NCI-H1436 treated with DMSO at 0.1 percent for 48 hours (cell line): ENCODE results near the gene LMTK3.
"Not testable (repeated sequence)": the region's sequence is repeated elsewhere in the genome, so short reads cannot be mapped to it uniquely, and the experiment has no call there.

Experiments
- DNase-seq: peaks from one replicate; lab custom pipeline; 2025; lab: John Stamatoyannopoulos, UW

Gene LMTK3

GRCh38 chr19:48540110-48540509 lies 28.5 kb upstream of the LMTK3 start:
- no peak for DNase-seq

DNA sequence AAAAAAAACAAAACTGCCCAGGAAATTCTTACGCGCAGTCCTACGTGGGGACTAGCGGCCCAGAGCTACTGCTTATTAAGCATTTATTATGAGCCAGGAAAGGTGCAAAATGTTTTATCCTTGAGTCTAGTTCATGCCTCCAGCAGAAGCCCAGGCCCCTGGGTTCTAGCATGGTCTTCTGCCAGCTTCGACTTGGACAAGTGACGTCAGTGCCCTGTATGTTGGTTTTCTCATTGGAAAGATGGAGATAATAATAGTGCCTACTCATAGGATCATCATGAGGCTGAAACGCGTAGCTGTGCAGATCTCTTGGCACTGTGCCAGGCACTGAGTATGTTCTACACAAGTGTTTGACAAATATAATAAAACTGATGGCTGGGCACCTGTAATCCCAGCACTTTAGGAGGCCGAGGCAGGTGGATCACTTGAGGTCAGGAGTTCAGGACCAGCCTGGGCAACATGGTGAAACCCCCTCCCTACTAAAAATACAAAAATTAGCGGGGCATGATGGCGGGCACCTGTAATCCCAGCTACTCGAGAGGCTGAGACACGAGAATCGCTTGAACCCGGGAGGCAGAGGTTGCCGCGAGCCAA lies 28.0 kb upstream of the LMTK3 start:
- DNase-seq: peak; percentile 93

DNA sequence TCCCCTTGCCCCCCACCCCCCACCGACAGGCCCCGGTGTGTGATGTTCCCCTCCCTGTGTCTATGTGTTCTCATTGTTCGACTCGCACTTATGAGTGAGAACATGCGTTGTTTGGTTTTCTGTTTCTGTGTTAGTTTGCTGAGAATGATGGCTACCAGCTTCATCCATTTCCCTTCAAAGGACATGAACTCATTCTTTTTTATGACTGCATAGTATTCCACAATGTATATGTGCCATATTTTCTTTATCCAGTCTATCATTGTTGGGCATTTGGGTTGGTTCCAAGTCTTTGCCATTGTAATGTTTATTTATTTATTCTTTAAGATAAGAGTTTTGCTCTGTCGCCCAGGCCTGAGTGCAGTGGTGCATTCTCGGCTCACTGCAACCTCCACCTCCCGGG lies 26.4 kb upstream of the LMTK3 start:
- DNase-seq: not testable (repeated sequence)

DNA sequence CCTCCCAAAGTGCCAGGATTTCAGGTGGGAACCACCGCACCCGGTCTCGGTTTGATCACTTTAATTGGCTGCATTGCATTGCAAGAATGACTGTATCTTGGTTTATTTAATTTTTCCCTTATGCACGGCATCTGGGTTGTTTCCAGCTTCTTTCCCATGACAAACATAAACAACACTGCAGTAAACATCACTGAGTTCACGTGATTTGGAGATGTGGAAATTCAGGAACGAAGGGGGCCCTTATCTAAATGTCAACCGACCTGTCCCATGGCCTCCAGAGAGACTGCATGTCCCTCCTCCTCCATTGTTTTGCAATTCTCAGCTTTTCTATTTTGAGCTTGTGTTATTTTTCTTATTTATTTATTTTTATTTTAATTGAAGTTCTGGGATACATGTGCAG lies 25.9 kb upstream of the LMTK3 start:
- no peak for DNase-seq

DNA sequence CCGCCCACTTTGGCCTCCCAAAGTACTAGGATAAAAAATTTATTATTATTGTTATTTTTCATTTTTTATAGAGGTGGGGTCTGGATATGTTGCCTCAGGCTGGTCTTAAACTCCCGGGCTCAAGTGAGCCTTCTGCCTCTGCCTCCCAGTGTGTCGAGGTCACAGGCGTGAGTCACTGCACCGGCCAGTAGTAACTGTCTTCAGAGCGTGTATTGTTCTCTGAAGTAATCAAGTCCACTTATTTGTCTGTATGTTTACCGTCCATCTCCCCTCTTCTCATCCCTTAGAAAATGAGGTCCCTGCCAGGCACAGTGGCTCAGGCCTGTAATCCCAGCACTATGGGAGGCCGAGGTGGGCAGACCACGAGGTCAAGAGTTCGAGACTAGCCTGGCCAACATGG lies 22.1 kb upstream of the LMTK3 start:
- DNase-seq: no peak

DNA sequence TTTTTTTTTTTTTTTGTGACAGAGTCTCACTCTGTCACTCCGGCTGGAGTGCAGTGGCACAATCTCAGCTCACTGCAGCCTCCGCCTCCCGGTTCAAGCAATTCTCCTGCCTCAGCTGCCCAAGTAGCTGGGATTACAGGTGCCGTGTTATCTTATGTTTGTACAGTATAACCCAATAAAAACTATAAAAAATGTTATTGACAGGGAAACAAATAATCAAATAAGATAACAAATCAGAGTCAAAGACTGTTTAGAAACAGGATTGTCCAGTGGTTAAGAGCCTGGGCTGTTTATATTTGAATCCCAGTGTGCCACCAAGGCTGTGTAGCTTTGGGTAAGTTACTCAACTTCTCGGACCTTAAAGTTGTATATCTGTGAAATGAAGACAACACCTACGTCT lies 19.1 kb upstream of the LMTK3 start:
- no peak for DNase-seq

DNA sequence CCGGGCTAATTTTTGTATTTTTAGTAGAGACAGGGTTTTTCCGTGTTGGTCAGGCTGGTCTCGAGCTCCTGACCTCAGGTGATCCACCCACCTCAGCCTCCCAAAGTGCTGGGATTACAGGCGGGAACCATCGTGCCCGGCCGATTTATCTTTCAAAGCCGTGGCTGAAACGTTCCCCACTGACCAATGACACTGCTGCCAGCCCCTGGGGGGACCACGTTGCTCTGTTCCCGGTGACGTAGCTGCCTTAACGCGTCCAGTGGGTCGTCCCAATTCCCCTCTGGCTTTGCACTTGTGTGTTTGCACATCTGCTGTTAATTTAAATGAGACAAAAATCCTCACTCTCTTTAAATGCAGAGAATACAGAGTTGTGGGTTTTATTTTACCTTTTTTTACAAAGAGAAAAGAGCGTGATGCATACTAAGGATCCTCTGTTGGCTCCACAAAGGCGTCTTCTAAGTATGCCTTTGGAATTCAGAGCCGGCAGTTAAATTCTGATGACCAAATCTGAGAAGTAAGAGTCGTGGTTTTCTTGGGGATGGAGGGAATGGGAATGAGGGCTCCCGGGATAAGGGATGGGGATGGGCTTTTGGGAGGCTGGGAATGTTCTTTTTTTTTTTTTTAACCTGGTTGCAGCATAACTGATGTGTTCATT lies 18.6 kb upstream of the LMTK3 start:
- DNase-seq: no peak

- no peak for DNase-seq
Measured at GRCh38 chr19:48529156-48529555, 17.5 kb upstream of the LMTK3 start.

- DNase-seq: no peak
Measured at GRCh38 chr19:48524732-48525131, 13.1 kb upstream of the LMTK3 start.

DNA sequence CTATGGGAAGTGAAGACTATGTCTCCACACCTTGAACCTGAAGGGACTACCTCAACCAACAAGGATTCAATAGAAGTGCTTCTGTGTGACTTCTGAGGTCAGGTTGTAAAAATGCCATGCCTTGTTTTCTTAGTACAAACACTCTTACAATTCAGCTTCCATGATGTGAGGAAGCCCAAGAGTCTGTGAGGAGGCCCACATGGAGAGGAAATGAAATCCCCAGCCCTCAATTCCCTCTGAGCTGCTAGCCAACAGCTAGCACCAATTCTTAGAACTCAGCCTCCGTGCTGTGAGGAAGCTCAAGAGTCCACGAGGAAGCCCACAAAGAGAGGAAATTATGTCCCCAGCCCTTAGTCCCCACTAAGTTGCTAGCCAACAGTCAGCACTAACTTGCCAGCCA lies 12.6 kb upstream of the LMTK3 start:
- DNase-seq: no peak

DNA sequence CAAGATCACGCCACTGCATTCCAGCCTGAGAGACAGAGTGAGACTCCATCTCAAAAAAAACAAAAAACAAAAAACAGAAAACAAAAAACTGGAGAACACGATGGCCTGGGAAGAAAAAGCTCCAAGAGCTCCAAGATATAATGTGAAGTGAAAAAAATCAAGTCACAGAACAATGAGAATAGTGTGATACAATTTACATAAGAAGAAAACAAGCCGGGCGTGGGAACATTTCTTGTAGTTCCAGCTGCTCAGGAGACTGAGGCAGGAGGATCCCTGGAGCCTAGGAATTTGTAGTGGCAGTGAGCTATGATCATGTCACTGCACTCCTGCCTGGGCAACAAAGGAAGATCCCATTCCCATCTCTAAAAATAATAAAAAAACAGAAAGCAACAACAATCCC lies 8.5 kb upstream of the LMTK3 start:
- no peak for DNase-seq

- not testable (repeated sequence) for DNase-seq
Measured at GRCh38 chr19:48519426-48519825, 7.8 kb upstream of the LMTK3 start.

- DNase-seq: no peak
Measured at GRCh38 chr19:48518207-48518606, 6.6 kb upstream of the LMTK3 start.

GRCh38 chr19:48516536-48516935 lies 4.9 kb upstream of the LMTK3 start:
- no peak for DNase-seq

DNA sequence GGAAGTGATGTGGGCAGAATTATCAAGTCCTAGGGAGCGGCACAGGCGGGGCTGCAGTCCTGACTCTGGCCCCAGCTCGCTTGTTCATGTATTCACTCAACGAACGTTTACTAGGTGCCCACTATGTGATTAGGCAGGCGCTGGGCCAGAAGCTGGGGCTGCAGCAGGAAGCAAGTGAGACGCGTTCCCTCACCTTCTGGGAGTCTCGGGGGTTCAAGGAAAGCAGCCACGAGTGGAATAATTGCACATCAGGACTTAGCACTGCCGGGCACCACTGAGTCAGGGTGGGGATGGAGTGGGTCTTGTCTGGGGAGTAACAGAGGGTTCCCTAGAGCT lies 2.5 kb upstream of the LMTK3 start:
- no peak for DNase-seq

DNA sequence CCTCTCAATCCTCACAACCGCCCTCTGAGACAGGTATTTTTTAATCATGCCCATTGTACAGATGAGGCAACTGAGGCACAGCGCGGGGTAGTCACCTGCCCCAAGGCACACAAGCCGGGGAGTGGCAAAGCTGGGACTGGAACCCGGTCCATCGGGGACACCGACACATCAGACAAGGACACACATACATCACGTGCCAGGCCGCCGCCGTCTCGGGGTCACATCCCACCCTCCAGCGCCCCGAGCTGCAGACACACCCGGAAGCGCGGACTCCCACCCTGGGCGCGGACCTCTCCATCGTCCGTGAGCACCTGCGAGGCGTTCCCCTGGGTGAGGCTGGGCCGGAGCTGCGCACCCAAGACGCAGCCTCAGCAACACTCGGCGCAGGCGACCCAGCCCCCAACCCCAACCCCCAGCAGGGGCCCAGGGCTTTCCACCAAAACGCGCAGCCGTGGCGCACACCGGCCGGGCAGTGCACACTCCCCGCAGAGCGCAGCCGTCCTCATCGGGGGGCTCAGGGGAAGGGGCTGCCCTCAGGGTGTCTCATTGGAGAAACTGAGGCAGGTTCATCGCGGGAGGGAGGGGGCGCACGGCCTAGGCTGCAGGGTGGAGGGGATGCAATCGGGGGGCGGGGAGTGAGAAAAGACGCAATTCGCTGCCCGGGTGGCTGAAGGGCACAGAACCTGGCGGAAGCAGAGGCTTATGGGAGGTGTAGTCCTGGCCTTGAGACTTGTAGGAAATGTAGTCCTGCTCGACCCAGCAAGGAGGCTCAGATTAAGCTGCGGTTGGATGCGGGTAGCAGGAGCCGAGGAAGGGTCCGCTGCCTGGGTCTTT lies 1.9 kb upstream of the LMTK3 start:
- no peak for DNase-seq

DNA sequence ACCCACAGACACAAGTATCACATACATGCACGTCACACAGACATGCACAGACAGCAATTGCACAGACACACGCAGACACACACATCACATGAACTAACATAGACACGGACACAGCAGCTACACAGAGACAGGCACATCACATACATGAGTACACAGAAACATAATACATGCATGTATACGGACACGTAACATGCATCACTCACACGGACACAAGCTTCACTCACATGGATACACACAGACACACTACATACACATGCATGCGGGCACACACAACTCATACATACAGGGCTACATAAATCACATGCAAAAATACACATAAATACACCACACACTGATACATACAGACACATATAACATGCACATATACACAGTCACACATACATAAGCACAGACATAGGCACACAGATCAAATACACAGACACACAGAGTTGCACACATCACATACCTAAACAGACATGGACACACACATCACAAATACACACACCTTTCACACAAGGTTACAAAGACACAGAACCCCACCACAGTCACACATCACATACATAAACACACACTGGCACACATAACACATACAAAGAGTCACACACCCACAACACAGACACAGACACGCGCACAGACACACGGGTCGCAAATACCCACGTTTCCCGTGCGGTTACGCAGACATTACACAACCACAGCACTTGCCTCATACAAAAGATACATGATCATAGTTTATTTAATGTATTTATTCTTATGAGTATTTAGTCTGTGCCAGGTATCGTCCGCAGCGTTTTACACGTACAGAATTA lies 1.1 kb upstream of the LMTK3 start:
- DNase-seq: no peak

DNA sequence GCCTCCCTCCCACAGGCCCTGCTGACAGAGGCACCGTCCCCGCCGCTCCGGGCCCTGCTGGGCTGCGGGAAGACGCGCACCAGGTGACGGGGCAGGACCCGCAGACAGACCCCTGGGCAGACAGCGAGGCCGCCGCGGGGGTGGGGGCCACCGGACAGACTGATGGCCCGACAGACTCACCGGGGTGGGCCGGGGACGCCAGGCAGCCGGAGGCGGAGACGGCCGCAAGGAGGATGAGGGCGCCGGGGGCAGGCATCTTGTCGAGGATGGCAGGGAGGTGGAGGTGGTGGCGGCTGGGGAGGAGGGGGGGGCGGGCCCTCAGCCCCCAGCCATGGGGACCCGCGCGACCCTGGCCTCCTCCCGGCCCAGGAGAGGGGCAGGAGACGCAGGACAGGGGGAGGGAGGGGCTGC lies 309 bp downstream of the LMTK3 start:
- no peak for DNase-seq

GRCh38 chr19:48510421-48511268 lies 990 bp downstream of the LMTK3 start:
- DNase-seq: no peak

GRCh38 chr19:48509467-48510194 lies 2.0 kb downstream of the LMTK3 start:
- no peak for DNase-seq
